Neuronal stem cell (in vitro differentiated cells): ENCODE data around the gene HYAL3.
A peak's percentile ranks its signal among the peaks of the same experiment; 100 is the strongest.

ENCODE experiments used
- DNase-seq: peaks from one replicate; pipeline ENCODE4 v3.0.0-alpha.2; 2013; ENCODE audit warnings: low spot score
- H2AFZ ChIP-seq: one replicate; pipeline ENCODE4 v1.6.1; 2013; ENCODE audit warnings: mild to moderate bottlenecking, low read length, inconsistent platforms
- H2AK5ac ChIP-seq: 2 replicates; pipeline ENCODE4 v1.6.1; 2013; ENCODE audit warnings: low read depth, mild to moderate bottlenecking, inconsistent platforms, low read length, moderate library complexity, mixed read lengths
- H2BK120ac ChIP-seq: 2 replicates; pipeline ENCODE4 v1.6.1; 2013; ENCODE audit warnings: low read depth, mild to moderate bottlenecking, inconsistent platforms, low read length, moderate library complexity, mixed read lengths
- H2BK12ac ChIP-seq: one replicate; pipeline ENCODE4 v1.6.1; 2013; ENCODE audit warnings: low read length, inconsistent platforms
- H2BK15ac ChIP-seq: 2 replicates; pipeline ENCODE4 v1.6.1; 2013; ENCODE audit warnings: mild to moderate bottlenecking, low read length, inconsistent platforms, mixed read lengths
- H2BK5ac ChIP-seq: one replicate; pipeline ENCODE4 v1.6.1; 2013; ENCODE audit warnings: inconsistent platforms, mild to moderate bottlenecking, low read length, moderate library complexity
- H3K14ac ChIP-seq: one replicate; pipeline ENCODE4 v1.6.1; 2013; ENCODE audit warnings: low read length, inconsistent platforms
- H3K18ac ChIP-seq: 2 replicates; pipeline ENCODE4 v1.6.1; 2013; ENCODE audit warnings: low read length, inconsistent platforms
- H3K23ac ChIP-seq: 2 replicates; pipeline ENCODE4 v1.6.1; 2013; ENCODE audit warnings: low read depth, mild to moderate bottlenecking, mixed read lengths, low read length, inconsistent platforms; ENCODE audit not compliant: poor library complexity
- H3K27ac ChIP-seq: replicated peaks from 3 replicates; pipeline ENCODE4 v1.5.1; 2013; ENCODE audit warnings: low read length, inconsistent platforms
- H3K27me3 ChIP-seq, 3 experiments: 2 replicates each; pipeline ENCODE4 v1.6.1; 2013; ENCODE audit warnings: low read length in 3 of 3, mild to moderate bottlenecking in 2 of 3, inconsistent platforms in 1 of 3, low read depth in 1 of 3, mixed read lengths in 1 of 3, moderate library complexity in 1 of 3; ENCODE audit not compliant: control insufficient read depth in 3 of 3, insufficient read depth in 3 of 3
- H3K36me3 ChIP-seq, 2 donors: replicated peaks in 1 of 2; 2 replicates each; pipeline ENCODE4 v1.6.1; 2013; ENCODE audit warnings: low read length in 2 of 2; ENCODE audit not compliant: control insufficient read depth in 2 of 2, insufficient read depth in 2 of 2
- H3K4ac ChIP-seq: 2 replicates; pipeline ENCODE4 v1.6.1; 2013; ENCODE audit warnings: inconsistent platforms, mild to moderate bottlenecking, low read length, moderate library complexity
- H3K4me1 ChIP-seq, 2 donors: 1 replicate in 1 of 2; 2 replicates in 1 of 2; pipeline ENCODE4 v1.6.1; 2013; ENCODE audit warnings: low read length in 2 of 2, low read depth in 1 of 2; ENCODE audit not compliant: control insufficient read depth in 2 of 2, insufficient read depth in 1 of 2
- H3K4me2 ChIP-seq: one replicate; pipeline ENCODE4 v1.6.1; 2013; ENCODE audit warnings: mild to moderate bottlenecking, low read length, inconsistent platforms; ENCODE audit not compliant: insufficient read depth, poor library complexity, severe bottlenecking
- H3K4me3 ChIP-seq, 2 donors: 2 replicates each; pipeline ENCODE4 v1.5.1; 2013; ENCODE audit warnings: low read length in 2 of 2, mild to moderate bottlenecking in 2 of 2, inconsistent platforms in 1 of 2, moderate library complexity in 1 of 2
- H3K79me1 ChIP-seq: one replicate; pipeline ENCODE4 v1.6.1; 2013; ENCODE audit warnings: low read depth, mild to moderate bottlenecking, inconsistent platforms, low read length, moderate library complexity
- H3K9ac ChIP-seq: one replicate; pipeline ENCODE4 v1.6.1; 2013; ENCODE audit warnings: mild to moderate bottlenecking, low read depth, low read length, inconsistent platforms; ENCODE audit not compliant: poor library complexity
- H3K9me3 ChIP-seq, 2 donors: replicated peaks in 1 of 2; 2 replicates each; pipeline versions ENCODE3 to v1.6.1; 2013; ENCODE audit warnings: low read length in 2 of 2, mild to moderate bottlenecking in 2 of 2, inconsistent platforms in 1 of 2, low read depth in 1 of 2, mixed read lengths in 1 of 2, moderate library complexity in 1 of 2; ENCODE audit not compliant: control insufficient read depth in 2 of 2, insufficient read depth in 1 of 2
- H4K8ac ChIP-seq: one replicate; pipeline ENCODE4 v1.6.1; 2013; ENCODE audit warnings: low read depth, mild to moderate bottlenecking, inconsistent platforms, low read length, moderate library complexity
- H4K91ac ChIP-seq: one replicate; pipeline ENCODE4 v1.6.1; 2013; ENCODE audit warnings: low read length, low read depth, mild to moderate bottlenecking, inconsistent platforms; ENCODE audit not compliant: poor library complexity
- WGBS, 2 donors: extraction: QIAGEN DNeasy Blood & Tissue Kit; methylation state at CpG; one replicate each; pipeline ENCODE4 v1.1.7; 2013; ENCODE audit warnings: missing lambda C conversion rate in 2 of 2, mixed read lengths in 1 of 2; ENCODE audit not compliant: insufficient read length in 2 of 2, insufficient replicate concordance in 1 of 2; ENCODE audit errors: extremely low coverage in 2 of 2; 5-methylcytosine and 5-hydroxymethylcytosine counted together

Gene HYAL3

GRCh38 chr3:50340448-50341329 lies 41.5 kb upstream of the HYAL3 start, which contains the start of gene RASSF1:
TSS of gene RASSF1 (minus strand) at chr3:50340836. CDS start at chr3:50340805, 31 bp downstream.
- Histone ChIP-seq H3K4me2 (peak within 1 kb of the TSS; percentile 58), H3K36me3 (peaks cover 0 to 3% of the 10 kb centered on the region in 2 donors), H3K9ac (peak within 1 kb of the TSS; percentile 82), H4K8ac (no peak within 1 kb of the TSS), H3K4me3 (peak within 1 kb of the TSS in 1 of 2 donors; percentile 71), H3K27ac (no peak within 1 kb of the TSS), H3K4ac (no peak within 1 kb of the TSS), H3K23ac (peak within 1 kb of the TSS; percentile 83), H3K18ac (peak within 1 kb of the TSS; percentile 93), H2AFZ (peak within 1 kb of the TSS; percentile 69), H2BK5ac (peak within 1 kb of the TSS; percentile 27), H3K4me1 (peaks cover 13 to 17% of the 10 kb centered on the region in 2 donors), H3K79me1 (peaks cover 5% of the 10 kb centered on the region), H3K27me3 (peaks cover 16 to 67% (median 56%) of the 10 kb centered on the region in 3 experiments), H3K14ac (peak within 1 kb of the TSS; percentile 47), H3K9me3 (peaks cover 2 to 6% of the 10 kb centered on the region in 2 donors), H2BK12ac (peak within 1 kb of the TSS; percentile 47), H4K91ac (no peak within 1 kb of the TSS), H2BK120ac (no peak within 1 kb of the TSS), H2AK5ac (peak within 1 kb of the TSS; percentile 65), H2BK15ac (peak within 1 kb of the TSS; percentile 46)
- WGBS, 2 donors = no CpG with 5 or more reads among the region's 85 CpGs
- no peak for DNase-seq

DNA sequence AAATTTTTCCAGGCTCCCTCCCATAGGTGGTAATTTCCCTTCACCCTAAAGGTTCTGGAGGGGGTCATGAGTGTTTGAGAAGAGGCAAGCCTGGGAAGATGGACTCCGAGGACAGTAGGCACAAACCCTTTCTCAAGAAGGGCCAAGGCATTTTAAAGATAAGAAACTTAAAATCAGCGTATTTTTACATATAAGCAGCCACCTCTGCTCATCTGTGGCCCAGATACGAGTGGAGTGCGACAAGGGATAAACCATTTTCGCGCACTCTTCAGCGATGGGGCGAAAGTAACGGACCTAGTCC lies 40.9 kb upstream of the HYAL3 start:
- no peak overlapping the region for H2BK5ac ChIP-seq
- H2AK5ac ChIP-seq = peak overlapping the region; percentile 65
- no peak overlapping the region for H2BK15ac ChIP-seq
- peaks cover 6% of the 10 kb centered on the region for H3K79me1 ChIP-seq
- DNase-seq = no peak
- no peak overlapping the region for H2BK12ac ChIP-seq
- H4K91ac ChIP-seq = no peak overlapping the region
- H3K36me3 ChIP-seq = peaks cover 0 to 9% of the 10 kb centered on the region in 2 donors
- peaks cover 16 to 61% (median 54%) of the 10 kb centered on the region in 3 experiments for H3K27me3 ChIP-seq
- no CpG with 5 or more reads among the region's 9 CpGs for WGBS, 2 donors
- no peak overlapping the region for H3K4ac ChIP-seq
- H3K27ac ChIP-seq = no peak overlapping the region
- H3K23ac ChIP-seq = peak overlapping the region; percentile 83
- peak overlapping the region; percentile 93 for H3K18ac ChIP-seq
- H4K8ac ChIP-seq = no peak overlapping the region
- H2BK120ac ChIP-seq = no peak overlapping the region
- H2AFZ ChIP-seq = peak overlapping the region; percentile 69
- H3K9ac ChIP-seq = peak overlapping the region; percentile 82
- H3K4me2 ChIP-seq = peak overlapping the region; percentile 58
- peaks cover 14 to 15% of the 10 kb centered on the region in 2 donors for H3K4me1 ChIP-seq
- H3K14ac ChIP-seq = peak overlapping the region; percentile 47
- no peak overlapping the region for H3K4me3 ChIP-seq
- peaks cover 2 to 6% of the 10 kb centered on the region in 2 donors for H3K9me3 ChIP-seq

GRCh38 chr3:50339485-50340146 lies 40.4 kb upstream of the HYAL3 start:
- no peak overlapping the region for H3K27ac ChIP-seq
- no peak for DNase-seq
- no peak overlapping the region for H3K23ac ChIP-seq
- no peak overlapping the region for H4K8ac ChIP-seq
- WGBS, 2 donors = no CpG with 5 or more reads among the region's 14 CpGs
- no peak overlapping the region for H3K4me3 ChIP-seq
- H4K91ac ChIP-seq = no peak overlapping the region
- no peak overlapping the region for H2BK15ac ChIP-seq
- no peak overlapping the region for H2BK12ac ChIP-seq
- no peak overlapping the region for H2BK5ac ChIP-seq
- no peak overlapping the region for H3K9ac ChIP-seq
- peaks cover 0 to 11% of the 10 kb centered on the region in 2 donors for H3K36me3 ChIP-seq
- peaks cover 16 to 56% (median 50%) of the 10 kb centered on the region in 3 experiments for H3K27me3 ChIP-seq
- peaks cover 2 to 6% of the 10 kb centered on the region in 2 donors for H3K9me3 ChIP-seq
- H3K4me1 ChIP-seq = peaks cover 13 to 14% of the 10 kb centered on the region in 2 donors
- no peak overlapping the region for H2AK5ac ChIP-seq
- no peak overlapping the region for H2BK120ac ChIP-seq
- no peak overlapping the region for H3K4ac ChIP-seq
- H3K14ac ChIP-seq = no peak overlapping the region
- H3K79me1 ChIP-seq = peaks cover 6% of the 10 kb centered on the region
- H3K18ac ChIP-seq = no peak overlapping the region
- H3K4me2 ChIP-seq = no peak overlapping the region
- H2AFZ ChIP-seq = no peak overlapping the region

DNA sequence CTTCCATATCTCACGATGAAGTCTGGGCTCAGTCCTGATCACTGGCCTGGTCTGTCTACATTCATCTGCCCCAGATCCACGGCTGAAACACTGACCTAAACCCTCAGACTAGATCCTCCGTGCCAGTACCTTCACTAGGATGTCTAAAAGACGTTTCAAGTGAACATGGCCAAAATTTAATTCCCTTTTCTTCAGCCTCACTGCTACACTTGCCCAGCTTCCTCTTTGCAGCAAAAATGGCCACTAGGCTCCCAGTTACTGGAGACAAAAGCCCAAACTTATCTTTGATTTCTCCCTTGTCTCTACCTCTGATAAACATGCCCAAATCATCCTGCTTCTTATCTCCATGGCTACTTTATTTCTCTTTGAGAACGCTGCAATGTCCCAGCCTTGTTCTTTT lies 39.8 kb upstream of the HYAL3 start:
- H3K36me3 ChIP-seq = peaks cover under 1 to 18% of the 10 kb centered on the region in 2 donors
- H3K14ac ChIP-seq = no peak overlapping the region
- DNase-seq = no peak
- H3K79me1 ChIP-seq = peaks cover 6% of the 10 kb centered on the region
- no peak overlapping the region for H2AK5ac ChIP-seq
- no peak overlapping the region for H2BK15ac ChIP-seq
- peaks cover 2 to 6% of the 10 kb centered on the region in 2 donors for H3K9me3 ChIP-seq
- H2AFZ ChIP-seq = no peak overlapping the region
- H2BK12ac ChIP-seq = no peak overlapping the region
- H3K4me1 ChIP-seq = peaks cover 13 to 14% of the 10 kb centered on the region in 2 donors
- H3K4me2 ChIP-seq = no peak overlapping the region
- no peak overlapping the region for H4K8ac ChIP-seq
- H2BK120ac ChIP-seq = no peak overlapping the region
- no peak overlapping the region for H3K9ac ChIP-seq
- WGBS, 2 donors = no CpG with 5 or more reads among the region's 5 CpGs
- H3K4ac ChIP-seq = no peak overlapping the region
- no peak overlapping the region for H3K4me3 ChIP-seq
- H4K91ac ChIP-seq = no peak overlapping the region
- H3K18ac ChIP-seq = no peak overlapping the region
- H3K23ac ChIP-seq = no peak overlapping the region
- peaks cover 16 to 50% (median 50%) of the 10 kb centered on the region in 3 experiments for H3K27me3 ChIP-seq
- H2BK5ac ChIP-seq = no peak overlapping the region
- no peak overlapping the region for H3K27ac ChIP-seq
